HepG2 (cell line): ENCODE measurements around the gene MPC1.

Source experiments
- FOXM1 ChIP-seq: sonication (generic); formaldehyde crosslinking; IDR thresholded peaks from 2 replicates; pipeline ENCODE4 v1.5.0; 2020; ENCODE audit warnings: missing genetic modification reagents
- GABPA ChIP-seq, 2 experiments: IDR thresholded peaks; 2 replicates each; pipeline ENCODE4 v1.6.1; 2011 to 2016; ENCODE audit warnings: low read depth in 2 of 2, low read length in 1 of 2, missing biosample characterization in 1 of 2, missing genetic modification characterization in 1 of 2
- HCFC1 ChIP-seq: fragments of 150-350 bp; IDR thresholded peaks from 2 replicates; pipeline ENCODE4 v1.6.1; 2014; ENCODE audit warnings: low read depth, low read length
- JUN ChIP-seq: sonication (generic); formaldehyde crosslinking; IDR thresholded peaks from 2 replicates; pipeline ENCODE4 v1.4.0; 2020; ENCODE audit warnings: mild to moderate bottlenecking, missing genetic modification reagents
- MAFK ChIP-seq, 2 experiments: IDR thresholded peaks in 1 of 2; conservative IDR thresholded peaks in 1 of 2; 2 replicates each; pipeline ENCODE4 v1.6.1; 2011; ENCODE audit warnings: improper control_type of control experiment in 2 of 2, low read length in 2 of 2
- SIN3B ChIP-seq: fragments of 150-350 bp; IDR thresholded peaks from 2 replicates; pipeline ENCODE4 v1.6.1; 2014; ENCODE audit warnings: low read length
- SMC3 ChIP-seq: IDR thresholded peaks from 2 replicates; pipeline ENCODE4 v1.6.1; 2011; ENCODE audit warnings: low read length, improper control_type of control experiment
- TAF1 ChIP-seq: sonication (generic); formaldehyde crosslinking; IDR thresholded peaks from 2 replicates; pipeline ENCODE4 v1.4.0; 2020; ENCODE audit warnings: missing genetic modification reagents
- ZNF501 ChIP-seq: sonication (generic); formaldehyde crosslinking; IDR thresholded peaks from 2 replicates; pipeline ENCODE4 v1.5.1; 2020; ENCODE audit warnings: mild to moderate bottlenecking, moderate library complexity, missing genetic modification reagents
- TF ChIP-seq, protein P1 (sequence below), 2 experiments: IDR thresholded peaks; 2 replicates each; pipeline ENCODE4 v1.6.1; 2011 to 2012; ENCODE audit warnings: low read length in 2 of 2, borderline replicate concordance in 1 of 2, low read depth in 1 of 2, mild to moderate bottlenecking in 1 of 2, moderate library complexity in 1 of 2
- TF ChIP-seq, protein P2 (sequence below): sonication (generic); formaldehyde crosslinking; IDR thresholded peaks from 2 replicates; pipeline ENCODE4 v1.5.1; 2020; ENCODE audit warnings: missing genetic modification reagents, mild to moderate bottlenecking, borderline replicate concordance
- TF ChIP-seq, protein P3 (sequence below), 2 experiments: fragments of 450-650 bp in 1 of 2; sonication (generic) in 1 of 2; formaldehyde crosslinking in 1 of 2; IDR thresholded peaks; 2 replicates each; pipeline versions ENCODE4 v1.6.1 to v1.8.0; 2016 to 2022; ENCODE audit warnings: antibody characterized with exemption in 1 of 2, mild to moderate bottlenecking in 1 of 2, missing genetic modification reagents in 1 of 2
- TF ChIP-seq, protein P4 (sequence below): sonication (generic); formaldehyde crosslinking; IDR thresholded peaks from 2 replicates; pipeline ENCODE4 v1.5.0; 2020; ENCODE audit warnings: mild to moderate bottlenecking, missing genetic modification reagents, moderate library complexity

DNA sequence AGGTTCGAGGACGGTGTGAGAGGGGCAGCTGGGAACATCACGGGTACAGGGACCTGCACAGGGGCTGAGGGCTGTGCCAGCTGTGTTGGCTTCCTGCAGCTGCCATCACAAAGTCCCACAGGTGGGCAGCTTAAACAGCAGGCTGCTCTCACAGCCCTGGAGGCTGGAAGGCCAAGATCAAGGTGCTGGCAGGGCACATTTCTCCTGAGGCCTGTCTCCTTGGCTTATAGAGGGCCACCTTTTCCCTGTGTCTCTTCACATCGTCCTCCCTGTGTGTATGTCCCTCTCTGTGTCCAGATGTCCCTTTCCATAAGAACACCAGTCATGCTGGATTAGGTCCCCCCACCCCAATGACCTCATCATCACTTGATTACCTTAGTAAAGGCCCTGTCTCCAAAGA lies 15.1 kb upstream of the MPC1 start:
- TF ChIP-seq ZNF501 (CRISPR knock-in tag) = no peak
- TF ChIP-seq JUN (CRISPR knock-in tag) = no peak
- no peak for TF ChIP-seq FOXM1
- TF ChIP-seq SMC3 = no peak
- TF ChIP-seq GABPA (IDR thresholded peaks at IDR 0.05; ENCODE audit: low read depth, low read length) = no peak
- TF ChIP-seq GABPA (CRISPR knock-in tag; IDR thresholded peaks at IDR 0.05; ENCODE audit: low read depth) = no peak
- TF ChIP-seq, protein P1, sequence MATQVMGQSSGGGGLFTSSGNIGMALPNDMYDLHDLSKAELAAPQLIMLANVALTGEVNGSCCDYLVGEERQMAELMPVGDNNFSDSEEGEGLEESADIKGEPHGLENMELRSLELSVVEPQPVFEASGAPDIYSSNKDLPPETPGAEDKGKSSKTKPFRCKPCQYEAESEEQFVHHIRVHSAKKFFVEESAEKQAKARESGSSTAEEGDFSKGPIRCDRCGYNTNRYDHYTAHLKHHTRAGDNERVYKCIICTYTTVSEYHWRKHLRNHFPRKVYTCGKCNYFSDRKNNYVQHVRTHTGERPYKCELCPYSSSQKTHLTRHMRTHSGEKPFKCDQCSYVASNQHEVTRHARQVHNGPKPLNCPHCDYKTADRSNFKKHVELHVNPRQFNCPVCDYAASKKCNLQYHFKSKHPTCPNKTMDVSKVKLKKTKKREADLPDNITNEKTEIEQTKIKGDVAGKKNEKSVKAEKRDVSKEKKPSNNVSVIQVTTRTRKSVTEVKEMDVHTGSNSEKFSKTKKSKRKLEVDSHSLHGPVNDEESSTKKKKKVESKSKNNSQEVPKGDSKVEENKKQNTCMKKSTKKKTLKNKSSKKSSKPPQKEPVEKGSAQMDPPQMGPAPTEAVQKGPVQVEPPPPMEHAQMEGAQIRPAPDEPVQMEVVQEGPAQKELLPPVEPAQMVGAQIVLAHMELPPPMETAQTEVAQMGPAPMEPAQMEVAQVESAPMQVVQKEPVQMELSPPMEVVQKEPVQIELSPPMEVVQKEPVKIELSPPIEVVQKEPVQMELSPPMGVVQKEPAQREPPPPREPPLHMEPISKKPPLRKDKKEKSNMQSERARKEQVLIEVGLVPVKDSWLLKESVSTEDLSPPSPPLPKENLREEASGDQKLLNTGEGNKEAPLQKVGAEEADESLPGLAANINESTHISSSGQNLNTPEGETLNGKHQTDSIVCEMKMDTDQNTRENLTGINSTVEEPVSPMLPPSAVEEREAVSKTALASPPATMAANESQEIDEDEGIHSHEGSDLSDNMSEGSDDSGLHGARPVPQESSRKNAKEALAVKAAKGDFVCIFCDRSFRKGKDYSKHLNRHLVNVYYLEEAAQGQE (IDR thresholded peaks at IDR 0.05; ENCODE audit: borderline replicate concordance in 1 of 2, low read depth in 1 of 2, low read length in 2 of 2) = no peak
- TF ChIP-seq, protein P2, sequence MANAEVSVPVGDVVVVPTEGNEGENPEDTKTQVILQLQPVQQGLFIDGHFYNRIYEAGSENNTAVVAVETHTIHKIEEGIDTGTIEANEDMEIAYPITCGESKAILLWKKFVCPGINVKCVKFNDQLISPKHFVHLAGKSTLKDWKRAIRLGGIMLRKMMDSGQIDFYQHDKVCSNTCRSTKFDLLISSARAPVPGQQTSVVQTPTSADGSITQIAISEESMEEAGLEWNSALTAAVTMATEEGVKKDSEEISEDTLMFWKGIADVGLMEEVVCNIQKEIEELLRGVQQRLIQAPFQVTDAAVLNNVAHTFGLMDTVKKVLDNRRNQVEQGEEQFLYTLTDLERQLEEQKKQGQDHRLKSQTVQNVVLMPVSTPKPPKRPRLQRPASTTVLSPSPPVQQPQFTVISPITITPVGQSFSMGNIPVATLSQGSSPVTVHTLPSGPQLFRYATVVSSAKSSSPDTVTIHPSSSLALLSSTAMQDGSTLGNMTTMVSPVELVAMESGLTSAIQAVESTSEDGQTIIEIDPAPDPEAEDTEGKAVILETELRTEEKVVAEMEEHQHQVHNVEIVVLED (CRISPR knock-in tag) = no peak
- TF ChIP-seq, protein P3, sequence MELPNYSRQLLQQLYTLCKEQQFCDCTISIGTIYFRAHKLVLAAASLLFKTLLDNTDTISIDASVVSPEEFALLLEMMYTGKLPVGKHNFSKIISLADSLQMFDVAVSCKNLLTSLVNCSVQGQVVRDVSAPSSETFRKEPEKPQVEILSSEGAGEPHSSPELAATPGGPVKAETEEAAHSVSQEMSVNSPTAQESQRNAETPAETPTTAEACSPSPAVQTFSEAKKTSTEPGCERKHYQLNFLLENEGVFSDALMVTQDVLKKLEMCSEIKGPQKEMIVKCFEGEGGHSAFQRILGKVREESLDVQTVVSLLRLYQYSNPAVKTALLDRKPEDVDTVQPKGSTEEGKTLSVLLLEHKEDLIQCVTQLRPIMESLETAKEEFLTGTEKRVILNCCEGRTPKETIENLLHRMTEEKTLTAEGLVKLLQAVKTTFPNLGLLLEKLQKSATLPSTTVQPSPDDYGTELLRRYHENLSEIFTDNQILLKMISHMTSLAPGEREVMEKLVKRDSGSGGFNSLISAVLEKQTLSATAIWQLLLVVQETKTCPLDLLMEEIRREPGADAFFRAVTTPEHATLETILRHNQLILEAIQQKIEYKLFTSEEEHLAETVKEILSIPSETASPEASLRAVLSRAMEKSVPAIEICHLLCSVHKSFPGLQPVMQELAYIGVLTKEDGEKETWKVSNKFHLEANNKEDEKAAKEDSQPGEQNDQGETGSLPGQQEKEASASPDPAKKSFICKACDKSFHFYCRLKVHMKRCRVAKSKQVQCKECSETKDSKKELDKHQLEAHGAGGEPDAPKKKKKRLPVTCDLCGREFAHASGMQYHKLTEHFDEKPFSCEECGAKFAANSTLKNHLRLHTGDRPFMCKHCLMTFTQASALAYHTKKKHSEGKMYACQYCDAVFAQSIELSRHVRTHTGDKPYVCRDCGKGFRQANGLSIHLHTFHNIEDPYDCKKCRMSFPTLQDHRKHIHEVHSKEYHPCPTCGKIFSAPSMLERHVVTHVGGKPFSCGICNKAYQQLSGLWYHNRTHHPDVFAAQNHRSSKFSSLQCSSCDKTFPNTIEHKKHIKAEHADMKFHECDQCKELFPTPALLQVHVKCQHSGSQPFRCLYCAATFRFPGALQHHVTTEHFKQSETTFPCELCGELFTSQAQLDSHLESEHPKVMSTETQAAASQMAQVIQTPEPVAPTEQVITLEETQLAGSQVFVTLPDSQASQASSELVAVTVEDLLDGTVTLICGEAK (IDR thresholded peaks at IDR 0.05) = no peak
- TF ChIP-seq, protein P3 (CRISPR knock-in tag; IDR thresholded peaks at IDR 0.05) = no peak
- TF ChIP-seq MAFK (conservative IDR thresholded peaks at IDR 0.05 in 1 of 2, IDR thresholded peaks at IDR 0.05 in 1 of 2; ENCODE audit: low read length in 2 of 2) = no peak
- TF ChIP-seq SIN3B = no peak
- TF ChIP-seq TAF1 (CRISPR knock-in tag) = no peak
- TF ChIP-seq, protein P4, sequence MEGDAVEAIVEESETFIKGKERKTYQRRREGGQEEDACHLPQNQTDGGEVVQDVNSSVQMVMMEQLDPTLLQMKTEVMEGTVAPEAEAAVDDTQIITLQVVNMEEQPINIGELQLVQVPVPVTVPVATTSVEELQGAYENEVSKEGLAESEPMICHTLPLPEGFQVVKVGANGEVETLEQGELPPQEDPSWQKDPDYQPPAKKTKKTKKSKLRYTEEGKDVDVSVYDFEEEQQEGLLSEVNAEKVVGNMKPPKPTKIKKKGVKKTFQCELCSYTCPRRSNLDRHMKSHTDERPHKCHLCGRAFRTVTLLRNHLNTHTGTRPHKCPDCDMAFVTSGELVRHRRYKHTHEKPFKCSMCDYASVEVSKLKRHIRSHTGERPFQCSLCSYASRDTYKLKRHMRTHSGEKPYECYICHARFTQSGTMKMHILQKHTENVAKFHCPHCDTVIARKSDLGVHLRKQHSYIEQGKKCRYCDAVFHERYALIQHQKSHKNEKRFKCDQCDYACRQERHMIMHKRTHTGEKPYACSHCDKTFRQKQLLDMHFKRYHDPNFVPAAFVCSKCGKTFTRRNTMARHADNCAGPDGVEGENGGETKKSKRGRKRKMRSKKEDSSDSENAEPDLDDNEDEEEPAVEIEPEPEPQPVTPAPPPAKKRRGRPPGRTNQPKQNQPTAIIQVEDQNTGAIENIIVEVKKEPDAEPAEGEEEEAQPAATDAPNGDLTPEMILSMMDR (CRISPR knock-in tag) = no peak
- TF ChIP-seq HCFC1 = no peak
